Activated CD4-positive, alpha-beta T cell treated with anti-CD3 and anti-CD28 coated beads, Interleukin-2, amount 50 U/mL, for 16 hours (primary cell): ENCODE data around the gene ERICH6.

ENCODE experiments used
- DNase-seq: peaks from one replicate; pipeline ENCODE4 v3.0.0-alpha.2; 2020

ERICH6 gene

DNA sequence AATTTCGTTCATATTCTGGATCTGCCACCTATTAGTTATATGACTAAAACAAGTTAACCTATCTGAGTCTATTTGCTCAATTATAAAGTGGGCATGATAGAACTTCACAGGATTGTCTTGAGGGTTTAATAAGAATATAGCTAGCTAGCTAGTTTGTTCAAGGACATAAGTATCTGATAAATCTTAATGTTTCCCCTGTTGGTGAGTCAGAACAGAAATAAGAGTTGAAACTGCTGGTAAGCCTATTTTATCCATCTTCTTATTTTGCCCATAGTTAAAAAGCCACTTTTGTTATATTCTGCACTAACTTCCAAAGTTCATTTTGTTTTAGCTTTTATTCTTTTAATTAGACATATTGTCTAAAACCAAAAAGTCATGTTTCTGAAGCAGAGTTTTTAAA lies 91.2 kb downstream of the ERICH6 start:
- no peak for DNase-seq

DNA sequence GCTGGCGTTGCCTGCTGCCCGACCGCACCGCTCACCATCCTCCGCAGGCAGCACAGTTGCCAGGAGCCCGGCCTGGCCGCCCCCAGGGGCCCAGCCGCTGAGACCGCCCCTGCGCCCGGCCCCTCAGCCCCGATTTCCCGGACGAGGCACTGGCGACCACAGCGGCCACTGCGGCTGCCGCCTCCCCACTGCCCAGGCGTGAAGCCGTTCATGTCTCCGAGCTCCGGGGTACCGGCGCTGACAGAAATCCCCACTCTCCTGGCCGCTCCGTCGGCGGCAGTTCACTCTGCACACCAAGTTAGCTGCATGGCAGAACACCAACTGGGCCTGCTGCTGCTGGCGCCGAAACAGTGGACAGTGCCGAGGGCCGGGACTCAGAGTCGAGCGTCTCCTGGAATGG lies 92.1 kb downstream of the ERICH6 start:
- no peak for DNase-seq

DNA sequence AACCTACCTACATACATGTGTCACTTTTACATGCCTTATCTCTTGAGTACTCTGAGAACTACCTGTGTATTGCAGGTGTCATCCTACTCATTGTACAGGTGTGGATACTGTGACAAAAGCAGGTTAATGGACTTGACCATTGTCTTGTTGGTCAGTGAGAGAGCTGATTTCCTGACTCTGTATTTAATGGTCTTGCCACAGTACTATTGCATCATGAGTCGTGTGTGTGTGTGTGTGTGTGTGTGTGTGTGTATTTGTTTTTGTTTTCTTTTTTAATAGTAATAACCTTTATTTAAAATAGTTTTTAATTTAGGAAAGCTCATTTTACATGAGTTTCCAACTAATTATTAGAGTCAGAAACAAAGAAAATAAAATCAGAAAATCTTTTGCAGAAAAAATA lies 92.9 kb downstream of the ERICH6 start:
- DNase-seq, result no peak

DNA sequence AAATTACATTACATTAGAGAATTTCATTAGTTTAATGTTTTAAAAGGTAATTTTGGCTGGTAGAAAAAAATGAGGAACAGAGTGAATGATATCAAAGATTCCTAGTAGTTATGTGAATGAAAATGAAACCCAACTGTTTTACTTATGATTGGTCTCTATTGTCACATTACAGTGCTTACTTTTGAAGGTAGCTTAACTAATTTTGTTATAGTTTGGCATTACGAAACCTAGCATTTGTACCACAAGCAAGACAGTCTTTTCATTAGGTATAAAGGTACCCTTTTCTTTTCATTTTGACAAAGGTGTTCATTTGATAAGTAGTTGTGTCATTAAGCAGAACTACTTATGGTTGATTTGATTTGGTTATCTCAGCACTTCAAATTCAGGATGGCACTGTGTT lies 93.7 kb downstream of the ERICH6 start:
- DNase-seq, result peak; percentile 34
